GM18870 (cell line): Measurements from ENCODE around the gene BOK.

Experiments used
- ATAC-seq: cut with Tn5 transposase; IDR thresholded peaks from one replicate; pipeline ENCODE4 v1.9.1; 2021; ENCODE audit warnings: moderate library complexity; ENCODE audit not compliant: unreplicated experiment

BOK gene

GRCh38 chr2:241538838-241539615, 19.5 kb upstream of the BOK start:
- ATAC-seq: no peak

- ATAC-seq: no peak
Measured at GRCh38 chr2:241539616-241540374, 18.8 kb upstream of the BOK start.

DNA sequence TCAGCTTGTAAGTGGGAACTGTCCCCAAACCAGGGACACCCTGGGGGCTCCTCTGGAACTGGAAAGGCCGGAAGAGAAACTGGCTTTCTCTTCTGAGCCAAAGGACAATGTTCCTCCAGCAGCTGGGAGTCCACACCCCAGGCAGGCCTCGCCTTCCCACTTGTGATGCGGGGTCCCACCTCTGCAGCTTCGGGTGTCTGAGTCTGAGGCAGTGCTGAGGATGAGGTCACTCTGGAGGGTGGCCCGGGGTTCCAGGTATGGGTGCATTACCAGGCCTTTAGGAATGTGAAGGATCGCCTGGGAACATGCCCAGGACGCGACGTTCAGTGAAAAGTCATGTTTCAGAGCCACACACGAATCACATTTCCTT, 18.2 kb upstream of the BOK start:
- no peak for ATAC-seq

GRCh38 chr2:241540771-241541561, 17.6 kb upstream of the BOK start:
- ATAC-seq: no peak

DNA sequence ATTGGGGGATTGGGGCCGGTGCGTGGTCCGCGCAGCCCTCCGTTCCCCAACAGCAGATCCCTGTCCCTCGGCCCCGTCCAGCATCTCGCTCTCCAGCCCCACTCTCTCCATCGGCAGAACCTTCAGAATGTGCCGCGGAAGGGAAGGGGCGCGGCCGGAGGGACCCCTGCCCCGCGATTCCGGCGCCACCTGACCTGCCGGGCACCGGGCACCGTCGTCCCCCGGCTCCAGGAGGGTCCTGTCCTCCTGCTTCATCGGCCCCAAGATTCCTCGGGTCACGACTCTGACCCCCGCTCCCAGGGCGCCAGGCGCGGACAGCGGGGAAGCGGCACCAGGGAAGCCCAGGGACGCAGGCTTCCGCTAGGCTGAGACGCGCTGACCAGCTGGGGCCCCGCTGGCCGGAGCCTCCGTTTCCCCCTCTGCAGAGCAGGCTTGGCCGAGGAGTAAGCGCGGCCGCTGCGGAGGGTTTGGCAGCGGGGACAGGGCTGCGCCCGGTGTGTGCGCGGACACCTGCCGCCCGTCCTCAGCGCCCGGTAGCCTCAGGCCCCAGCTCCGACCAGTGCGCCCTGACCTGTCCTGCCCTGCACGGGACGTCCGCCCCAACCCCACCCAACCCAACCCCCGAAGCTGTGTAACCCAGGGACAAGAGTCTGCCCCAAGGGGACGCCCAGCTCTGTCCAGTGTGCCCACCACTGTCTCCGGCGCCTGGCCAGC, 16.8 kb upstream of the BOK start:
- no peak for ATAC-seq

DNA sequence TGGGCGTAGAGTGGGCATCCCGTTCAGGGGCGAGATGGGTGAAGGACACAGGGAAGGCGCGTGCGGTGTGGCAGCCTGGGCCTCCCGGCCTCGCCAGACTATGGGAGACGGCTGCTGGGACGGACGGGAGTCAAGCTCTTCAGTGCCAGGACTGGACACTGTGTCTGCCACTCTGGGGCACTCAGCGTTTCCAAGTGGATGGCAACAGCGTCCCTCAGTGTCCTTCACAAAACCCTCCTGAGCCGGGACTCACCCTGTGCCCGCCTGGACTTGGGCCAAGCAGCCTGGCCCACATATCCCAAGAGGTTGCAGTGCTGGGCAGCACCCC, 16.3 kb upstream of the BOK start:
- no peak for ATAC-seq

- no peak for ATAC-seq
Measured at GRCh38 chr2:241545106-241545505, 13.4 kb upstream of the BOK start.

- no peak for ATAC-seq
Measured at GRCh38 chr2:241545523-241546473, 12.7 kb upstream of the BOK start.

DNA sequence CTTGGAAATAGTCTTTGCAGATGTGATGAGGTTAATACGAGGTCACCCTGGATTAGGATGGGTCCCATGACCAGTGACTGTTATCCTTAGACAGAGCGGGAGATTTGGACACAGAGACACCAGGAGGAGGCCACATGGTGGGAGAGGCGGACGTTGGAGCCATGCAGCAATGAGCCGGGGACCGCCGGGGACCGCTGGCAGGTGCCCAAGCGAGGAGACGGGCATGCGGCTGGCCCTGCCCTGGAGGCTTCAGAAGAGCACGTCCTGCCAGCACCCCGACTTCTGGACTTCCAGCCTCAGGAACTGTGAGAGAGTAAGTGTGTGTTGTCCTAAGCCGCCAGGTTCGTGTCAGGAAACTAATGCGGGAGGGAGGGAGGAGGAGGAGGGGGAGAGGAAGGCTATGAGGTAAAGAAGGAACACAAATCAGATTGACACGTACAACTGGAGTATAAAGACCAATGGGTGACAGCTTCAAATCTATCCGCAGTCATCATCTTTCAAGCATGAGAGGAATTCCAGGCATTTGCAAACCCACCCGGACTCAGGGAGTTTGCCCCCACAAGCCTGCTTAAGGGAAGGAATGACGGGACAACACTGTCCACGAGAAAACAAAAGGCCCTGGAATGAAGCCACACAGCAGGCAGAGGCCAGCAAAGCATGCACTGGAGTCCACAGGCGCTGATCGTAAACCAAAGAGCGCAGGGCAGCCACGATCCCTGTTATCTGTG, 11.6 kb upstream of the BOK start:
- ATAC-seq: no peak

DNA sequence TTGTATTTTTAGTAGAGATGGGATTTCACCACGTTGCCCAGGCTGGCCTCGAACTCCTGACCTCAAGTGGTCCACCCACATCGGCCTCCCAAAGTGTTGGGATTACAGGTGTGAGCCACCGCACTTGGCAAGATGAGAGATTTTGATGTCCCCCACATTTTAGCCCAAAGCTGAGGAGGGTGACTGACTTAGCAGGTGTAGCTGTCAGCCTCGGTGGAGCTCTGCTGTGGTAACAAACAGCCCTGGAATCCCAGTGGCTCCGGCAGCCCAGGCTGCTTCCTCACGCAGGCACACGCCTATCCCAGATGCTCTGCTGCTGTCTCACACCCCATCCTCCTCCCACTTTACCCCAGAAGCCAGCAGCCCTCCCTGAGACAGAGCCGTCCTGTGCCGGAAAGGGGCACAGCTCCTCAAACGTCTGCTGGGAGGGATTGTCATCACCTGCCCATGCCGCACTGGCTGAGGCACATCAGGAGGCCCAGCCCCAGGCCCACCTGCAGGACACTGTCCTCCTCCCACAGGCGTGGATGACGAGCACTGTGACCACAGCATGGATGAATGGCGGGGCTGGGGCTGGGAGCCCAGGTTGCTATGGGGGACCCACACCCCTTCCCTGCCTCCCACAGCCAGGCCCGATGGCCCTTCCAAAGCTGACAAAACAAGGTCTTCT, 10.6 kb upstream of the BOK start:
- no peak for ATAC-seq

DNA sequence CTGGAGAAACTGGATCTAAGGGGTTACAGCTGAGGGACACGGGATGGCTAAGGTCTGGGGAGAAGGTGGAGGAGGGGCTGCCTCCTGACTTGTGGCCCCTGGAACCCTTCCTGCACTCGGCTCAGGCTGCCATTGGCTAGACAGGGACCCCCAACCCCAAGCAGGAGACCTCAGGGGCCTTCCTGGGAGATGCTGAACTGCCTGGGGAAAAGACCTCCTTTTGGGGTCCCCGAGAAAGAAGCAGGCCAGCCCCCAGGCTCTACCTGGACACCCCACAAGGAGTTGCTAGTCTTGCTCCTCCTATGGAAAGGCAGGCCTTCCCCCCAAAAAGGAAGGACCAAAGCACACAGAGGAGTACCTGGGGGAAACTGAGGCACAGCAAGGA, 10.1 kb upstream of the BOK start:
- no peak for ATAC-seq

GRCh38 chr2:241550616-241551580, 7.6 kb upstream of the BOK start:
- no peak for ATAC-seq

DNA sequence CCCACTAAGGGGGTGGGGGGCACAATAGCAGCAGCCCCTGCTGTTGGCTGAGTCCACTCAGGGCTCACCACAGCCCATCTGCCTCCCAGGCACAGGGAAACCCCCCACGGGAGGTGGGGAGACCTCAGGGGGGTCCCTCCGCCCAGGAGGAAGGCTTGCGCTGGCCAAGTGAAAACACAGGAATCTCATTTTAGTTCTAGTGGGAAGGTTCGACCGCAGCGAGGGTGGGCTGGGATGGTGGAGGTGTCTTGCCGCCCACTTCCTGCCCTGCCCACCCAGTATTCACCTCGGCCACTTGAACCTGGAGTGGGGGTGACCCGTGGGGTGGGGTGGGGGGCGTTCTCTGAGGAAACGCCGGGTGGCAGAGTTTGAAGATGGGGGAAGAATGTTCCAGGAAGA, 6.9 kb upstream of the BOK start:
- ATAC-seq: no peak

- no peak for ATAC-seq
Measured at GRCh38 chr2:241551998-241552737, 6.4 kb upstream of the BOK start.

GRCh38 chr2:241553512-241553830, 5.1 kb upstream of the BOK start:
- ATAC-seq: no peak

DNA sequence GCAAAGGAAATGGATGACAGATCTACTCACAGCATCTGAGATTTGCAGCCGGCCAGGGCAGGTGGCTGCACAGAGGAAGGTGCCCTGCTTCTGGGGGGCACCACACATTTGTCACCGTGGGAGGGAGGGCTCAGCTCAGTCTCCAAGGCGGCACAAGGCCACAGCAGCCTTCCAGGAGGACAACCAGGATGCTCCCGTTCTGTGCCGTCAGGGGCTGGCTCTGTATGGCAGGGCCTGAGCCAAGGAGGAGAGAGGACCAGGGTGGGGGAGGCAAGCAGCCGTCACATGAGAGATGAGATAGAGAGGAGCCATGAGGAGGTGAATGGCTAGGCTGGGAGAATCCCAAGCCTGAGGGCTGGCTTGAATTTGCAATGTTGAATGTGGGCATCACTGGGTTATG, 4.6 kb upstream of the BOK start:
- no peak for ATAC-seq

- ATAC-seq: no peak
Measured at GRCh38 chr2:241554610-241555322, 3.8 kb upstream of the BOK start.
